H7 (cell line): Measurements from ENCODE around the gene KIAA0753. TPM values are rescaled to one million over a fixed set of nuclear protein-coding genes. Genes with fewer than 3 reads are reported as not detected.

Source experiments
- DNase-seq: peaks from one replicate; pipeline ENCODE4 v3.0.0; 2012
- H3K27me3 ChIP-seq: 2 replicates; pipeline ENCODE4 v1.6.0; 2011; ENCODE audit warnings: mild to moderate bottlenecking, low read length; ENCODE audit not compliant: control insufficient read depth, insufficient read depth
- H3K36me3 ChIP-seq: replicated peaks from 2 replicates; pipeline ENCODE4 v1.5.1; 2011; ENCODE audit warnings: low read length; ENCODE audit not compliant: control insufficient read depth, insufficient read depth
- H3K4me3 ChIP-seq: 2 replicates; pipeline ENCODE4 v1.5.1; 2011; ENCODE audit warnings: low read depth, mild to moderate bottlenecking, control low read depth, low read length, moderate library complexity; ENCODE audit not compliant: insufficient read depth
- total RNA-seq: library from RNA; depleted of rRNA; stranded (reverse); fragments of >200 nt; shearing (Covaris generic); gene quantifications from 2 replicates; pipeline ENCODE4 v1.2.3, GENCODE V29; 2014

KIAA0753 gene
- total RNA-seq, 1 experiment from 2014 or later = 13.9 TPM

GRCh38 chr17:6568184-6568758, 72.2 kb downstream of the KIAA0753 start:
- H3K27me3 ChIP-seq = no peaks in the 10 kb centered on the region
- no peak overlapping the region for H3K4me3 ChIP-seq
- H3K36me3 ChIP-seq = no peaks in the 10 kb centered on the region
- peak; percentile 54 for DNase-seq

GRCh38 chr17:6567528-6568183, 72.9 kb downstream of the KIAA0753 start:
- H3K4me3 ChIP-seq = no peak overlapping the region
- no peaks in the 10 kb centered on the region for H3K36me3 ChIP-seq
- H3K27me3 ChIP-seq = no peaks in the 10 kb centered on the region
- DNase-seq = peak; percentile 77

GRCh38 chr17:6561446-6561845, 79.1 kb downstream of the KIAA0753 start:
- Histone ChIP-seq H3K4me3 (no peak overlapping the region), H3K36me3 (no peaks in the 10 kb centered on the region), H3K27me3 (peaks cover 23% of the 10 kb centered on the region)
- DNase-seq = no peak

- Histone ChIP-seq H3K27me3 (peaks cover 29% of the 10 kb centered on the region), H3K36me3 (no peaks in the 10 kb centered on the region), H3K4me3 (no peak overlapping the region)
- no peak for DNase-seq
Observed at GRCh38 chr17:6560496-6560895, 80.0 kb downstream of the KIAA0753 start.

- H3K27me3 ChIP-seq = peaks cover 36% of the 10 kb centered on the region
- no peak for DNase-seq
- H3K36me3 ChIP-seq = no peaks in the 10 kb centered on the region
- no peak overlapping the region for H3K4me3 ChIP-seq
Observed at GRCh38 chr17:6559753-6560215, 80.7 kb downstream of the KIAA0753 start.

- peak; percentile 48 for DNase-seq
- H3K36me3 ChIP-seq = no peaks in the 10 kb centered on the region
- no peak overlapping the region for H3K4me3 ChIP-seq
- peaks cover 43% of the 10 kb centered on the region for H3K27me3 ChIP-seq
Observed at GRCh38 chr17:6558932-6559752, 81.4 kb downstream of the KIAA0753 start.

- peaks cover 43% of the 10 kb centered on the region for H3K27me3 ChIP-seq
Observed at GRCh38 chr17:6558276-6558675, 82.2 kb downstream of the KIAA0753 start.

GRCh38 chr17:6557040-6557438, 83.5 kb downstream of the KIAA0753 start:
- peak overlapping the region; percentile 50 for H3K4me3 ChIP-seq
- H3K27me3 ChIP-seq = peaks cover 43% of the 10 kb centered on the region
- DNase-seq = no peak

More at GRCh38 chr17:6558276-6558675, 82.2 kb downstream of the KIAA0753 start:
- H3K4me3 ChIP-seq = no peak overlapping the region
- DNase-seq = no peak
- H3K36me3 ChIP-seq = no peaks in the 10 kb centered on the region

GRCh38 chr17:6556121-6557039, 84.1 kb downstream of the KIAA0753 start, which contains the start of gene PITPNM3:
Gene PITPNM3, minus strand, starts transcription at chr17:6556555. Its CDS starts 149 bp downstream, at chr17:6556406.
- H3K27me3 ChIP-seq = peaks cover 43% of the 10 kb centered on the region

More at GRCh38 chr17:6557040-6557438, 83.5 kb downstream of the KIAA0753 start:
- no peaks in the 10 kb centered on the region for H3K36me3 ChIP-seq

GRCh38 chr17:6555331-6556120, 85.0 kb downstream of the KIAA0753 start:
- Histone ChIP-seq H3K36me3 (no peaks in the 10 kb centered on the region), H3K27me3 (peaks cover 43% of the 10 kb centered on the region), H3K4me3 (peak overlapping the region; percentile 72)
- peak; percentile 89 for DNase-seq

More at GRCh38 chr17:6556121-6557039, 84.1 kb downstream of the KIAA0753 start, which contains the start of gene PITPNM3:
- H3K4me3 ChIP-seq = peak within 1 kb of the TSS; percentile 72
- DNase-seq = peak; percentile 90
- H3K36me3 ChIP-seq = no peaks in the 10 kb centered on the region

- peaks cover 40% of the 10 kb centered on the region for H3K27me3 ChIP-seq
- H3K36me3 ChIP-seq = no peaks in the 10 kb centered on the region
- H3K4me3 ChIP-seq = peak overlapping the region; percentile 72
- DNase-seq = peak; percentile 71
Observed at GRCh38 chr17:6554871-6555330, 85.6 kb downstream of the KIAA0753 start.

- peaks cover 40% of the 10 kb centered on the region for H3K27me3 ChIP-seq
- H3K36me3 ChIP-seq = no peaks in the 10 kb centered on the region
- peak; percentile 44 for DNase-seq
- no peak overlapping the region for H3K4me3 ChIP-seq
Observed at GRCh38 chr17:6554342-6554741, 86.2 kb downstream of the KIAA0753 start.

GRCh38 chr17:6551869-6552531, 88.5 kb downstream of the KIAA0753 start:
- Histone ChIP-seq H3K4me3 (no peak overlapping the region), H3K36me3 (no peaks in the 10 kb centered on the region), H3K27me3 (peaks cover 25% of the 10 kb centered on the region)
- peak; percentile 41 for DNase-seq
